Activated B cell treated with CpG ODN at 0.5 μM for 24 hours (primary cell): Measurements from ENCODE around the gene RXRB. TPM values are rescaled to one million over a fixed set of nuclear protein-coding genes. Genes with fewer than 3 reads are reported as not detected.
A peak's percentile ranks its signal among the peaks of the same experiment; 100 is the strongest.

Experiments
- ATAC-seq: fragments of 200-7000 bp; cut with Tn5 transposase; one replicate; pipeline ENCODE4 v1.10.0; 2021; ENCODE audit warnings: low read depth, mild to moderate bottlenecking, moderate library complexity
- CTCF ChIA-PET: fragments of 350-600 bp; sonication (Branson Sonifier 250); formaldehyde crosslinking; loops from one replicate; lab custom pipeline; 2021; ENCODE audit warnings: antibody characterized with exemption; lab: Charles Lee
- POLR2A ChIA-PET: fragments of 350-600 bp; sonication (Branson Sonifier 250); formaldehyde crosslinking; loops from one replicate; lab custom pipeline; 2021; ENCODE audit warnings: antibody characterized with exemption; lab: Charles Lee
- DNase-seq: peaks from one replicate; pipeline ENCODE4 v3.0.0; 2022
- H3K27ac Mint-ChIP-seq: one replicate; pipeline ENCODE4 v1.8.0; 2020; ENCODE audit warnings: mixed read lengths
- H3K27me3 Mint-ChIP-seq: one replicate; pipeline ENCODE4 v1.8.0; 2021; ENCODE audit warnings: mixed read lengths
- H3K36me3 Mint-ChIP-seq: one replicate; pipeline ENCODE4 v1.8.0; 2021; ENCODE audit warnings: low read depth, mixed read lengths
- H3K4me1 Mint-ChIP-seq: one replicate; pipeline ENCODE4 v1.8.0; 2021; ENCODE audit warnings: mixed read lengths
- H3K4me3 Mint-ChIP-seq: one replicate; pipeline ENCODE4 v1.8.0; 2020; ENCODE audit warnings: mild to moderate bottlenecking, mixed read lengths
- H3K9me3 Mint-ChIP-seq: one replicate; pipeline ENCODE4 v1.8.0; 2020; ENCODE audit warnings: mixed read lengths
- CTCF ChIP-seq: fragments of 200-600 bp; IDR thresholded peaks from one replicate; pipeline ENCODE4 v1.8.0; 2022; ENCODE audit warnings: antibody characterized with exemption, mild to moderate bottlenecking
- intact Hi-C: fragments of 100-400 bp; cut with micrococcal nuclease; formaldehyde crosslinking; loops from one replicate; pipeline ENCODE4 v1.15.1; 2024
- total RNA-seq: library from RNA; stranded (reverse); gene quantifications from 2 replicates; pipeline ENCODE4 v1.2.3, GENCODE V29; 2022

RXRB gene
- total RNA-seq, 1 donor from 2014 or later = 74.3 TPM

GRCh38 chr6:33198159-33198852 is 2.2 kb downstream of the RXRB start:
- Mint-ChIP-seq H3K36me3 (peaks cover 71% of the 10 kb centered on the region), H3K9me3 (no peaks in the 10 kb centered on the region), H3K27ac (peak overlapping the region; percentile 25), H3K27me3 (no peaks in the 10 kb centered on the region), H3K4me3 (peak overlapping the region; percentile 79), H3K4me1 (peaks cover 64% of the 10 kb centered on the region)
- CTCF ChIA-PET = interaction anchor here (0.7 to 2.7 kb wide), 8 partner anchors 11 to 198 kb away, joined by 3 to 13 read pairs (median 3); partner anchors contain the start of gene RING1
- ATAC-seq = no peak
- POLR2A ChIA-PET = interaction anchor here (0.6 to 3.4 kb wide), 7 partner anchors 8 to 227 kb away, joined by 3 to 36 read pairs (median 5); partner anchors contain the start of genes RING1 and ZBTB22
- no peak for TF ChIP-seq CTCF
- intact Hi-C loops = no loop called here
- DNase-seq = no peak

GRCh38 chr6:33197431-33198048 is 2.9 kb downstream of the RXRB start:
- ATAC-seq (peak; percentile 18), DNase-seq (no peak)
- H3K4me1 Mint-ChIP-seq = peaks cover 61% of the 10 kb centered on the region
- ChIA-PET CTCF (interaction anchor here (0.7 to 2.7 kb wide), 9 partner anchors 11 to 197 kb away, joined by 3 to 13 read pairs (median 3); partner anchors contain the start of gene RING1), POLR2A (interaction anchor here (0.6 to 3.4 kb wide), 5 partner anchors 9 to 226 kb away, joined by 3 to 36 read pairs (median 3); partner anchors contain the start of gene RING1)
- TF ChIP-seq CTCF = no peak
- intact Hi-C loops = loop anchor here (1.0 kb wide), 1 partner anchor 36 kb away; no protein-coding TSS in a partner anchor
- H3K4me3 Mint-ChIP-seq = peak overlapping the region; percentile 63
- H3K27me3 Mint-ChIP-seq = no peaks in the 10 kb centered on the region
- no peaks in the 10 kb centered on the region for H3K9me3 Mint-ChIP-seq
- peak overlapping the region; percentile 56 for H3K27ac Mint-ChIP-seq
- H3K36me3 Mint-ChIP-seq = peaks cover 64% of the 10 kb centered on the region

DNA sequence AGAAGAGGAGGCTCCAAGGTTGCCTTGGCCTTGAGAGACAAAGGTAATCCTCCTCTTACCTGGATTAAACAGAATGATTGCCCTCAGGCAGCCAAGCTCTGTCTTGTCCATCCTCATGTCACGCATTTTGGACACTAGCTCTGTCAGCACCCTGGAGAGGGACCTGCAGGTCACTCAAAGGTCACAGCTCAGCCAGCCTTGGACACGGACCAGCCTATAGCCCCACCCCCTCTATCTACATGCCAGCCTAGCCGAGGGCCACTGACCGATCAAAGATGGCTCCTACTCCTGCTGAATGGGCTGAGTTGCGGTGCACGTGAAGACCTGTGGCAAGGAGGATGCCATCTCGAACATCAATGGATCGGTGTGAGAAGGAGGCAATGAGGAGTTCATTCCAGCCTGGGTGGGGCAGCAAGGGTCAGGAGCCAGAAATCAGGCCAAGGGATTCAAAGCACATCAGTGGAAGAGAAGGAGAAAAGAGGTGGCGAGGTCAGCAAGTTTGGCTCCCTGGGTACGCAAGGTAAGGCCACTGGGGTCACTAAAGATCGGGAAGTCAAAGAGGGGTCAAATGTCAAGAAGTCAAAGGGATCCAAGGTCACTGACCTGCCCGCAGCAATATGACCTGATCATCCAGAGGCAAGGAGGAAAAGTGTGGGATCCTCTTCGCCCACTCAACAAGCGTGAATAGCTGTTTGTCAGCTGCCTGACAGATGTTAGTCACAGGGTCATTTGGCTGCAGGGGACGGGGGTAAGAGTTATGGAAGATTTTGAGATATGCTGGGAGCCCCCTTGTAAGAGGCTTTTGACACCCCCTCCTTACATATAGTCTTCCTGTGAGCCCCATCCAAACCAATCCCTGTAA is 4.9 kb downstream of the RXRB start:
- no peak for DNase-seq
- TF ChIP-seq CTCF = no peak
- intact Hi-C loops = no loop called here
- no peak overlapping the region for H3K4me3 Mint-ChIP-seq
- peaks cover 52% of the 10 kb centered on the region for H3K4me1 Mint-ChIP-seq
- H3K27ac Mint-ChIP-seq = no peak overlapping the region
- peaks cover 8% of the 10 kb centered on the region for H3K27me3 Mint-ChIP-seq
- ChIA-PET POLR2A (interaction anchor here (0.6 kb wide), 1 partner anchor 12 kb away, joined by 4 read pairs; no protein-coding TSS in a partner anchor), CTCF (interaction anchor here (1.5 kb wide), 1 partner anchor 53 kb away, joined by 3 read pairs; no protein-coding TSS in a partner anchor)
- no peaks in the 10 kb centered on the region for H3K9me3 Mint-ChIP-seq
- no peak for ATAC-seq
- H3K36me3 Mint-ChIP-seq = peaks cover 47% of the 10 kb centered on the region

- ChIA-PET POLR2A (interaction anchor here (0.6 kb wide), 1 partner anchor 54 kb away, joined by 3 read pairs; no protein-coding TSS in a partner anchor), CTCF (interaction anchor here (1.5 kb wide), 1 partner anchor 54 kb away, joined by 3 read pairs; no protein-coding TSS in a partner anchor)
- DNase-seq = no peak
- H3K36me3 Mint-ChIP-seq = peaks cover 43% of the 10 kb centered on the region
- intact Hi-C loops = no loop called here
- TF ChIP-seq CTCF = no peak
- no peaks in the 10 kb centered on the region for H3K9me3 Mint-ChIP-seq
- no peak overlapping the region for H3K27ac Mint-ChIP-seq
- peaks cover 47% of the 10 kb centered on the region for H3K4me1 Mint-ChIP-seq
- no peak overlapping the region for H3K4me3 Mint-ChIP-seq
- peaks cover 14% of the 10 kb centered on the region for H3K27me3 Mint-ChIP-seq
- ATAC-seq = no peak
Observed at GRCh38 chr6:33194431-33194979, 6.0 kb downstream of the RXRB start.
